HG03565 (cell line): Measurements from ENCODE around the gene CCDC110.
A peak's percentile ranks its signal among the peaks of the same experiment; 100 is the strongest.

Source experiments
- ATAC-seq: cut with Tn5 transposase; IDR thresholded peaks from one replicate; pipeline ENCODE4 v1.9.1; 2021; ENCODE audit warnings: mild to moderate bottlenecking, moderate library complexity; ENCODE audit not compliant: unreplicated experiment

Gene CCDC110

GRCh38 chr4:185424905-185425646 is 46.5 kb downstream of the CCDC110 start:
- no peak for ATAC-seq

DNA sequence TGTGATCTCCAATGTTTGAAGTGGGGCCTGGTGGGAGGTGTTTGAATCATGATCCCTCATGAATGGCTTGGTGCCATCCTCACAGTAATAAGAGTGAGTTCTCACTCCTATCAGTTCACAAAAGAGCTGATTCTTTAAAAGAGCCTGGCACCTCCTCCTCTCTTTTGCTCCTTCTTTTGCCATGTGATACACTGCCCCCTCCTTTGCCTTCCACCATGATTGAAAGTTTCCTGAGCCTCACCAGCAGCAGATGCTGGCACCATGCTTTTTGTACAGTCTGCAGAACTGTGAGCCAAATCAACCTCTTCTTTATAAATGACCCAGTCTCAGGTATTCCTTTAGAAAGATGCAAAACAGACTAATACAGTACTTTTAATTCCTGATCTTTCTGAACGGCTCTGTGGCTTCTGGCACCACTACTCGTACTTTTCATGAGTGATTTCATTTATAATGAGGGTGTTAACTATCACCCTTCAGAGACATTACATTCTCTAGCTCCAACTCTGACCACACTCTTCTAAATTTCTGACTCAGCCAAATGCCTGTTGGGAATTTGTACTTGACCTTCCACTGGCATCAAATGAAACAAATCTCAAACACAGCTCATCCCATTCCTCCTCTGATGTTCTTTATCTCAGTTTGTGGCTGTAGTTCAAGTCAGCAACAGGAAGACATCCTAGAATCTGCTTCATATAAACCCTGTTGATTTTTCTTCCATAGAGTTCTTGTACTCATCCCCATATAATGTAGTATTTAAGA is 50.0 kb downstream of the CCDC110 start:
- no peak for ATAC-seq

GRCh38 chr4:185416955-185417354 is 54.6 kb downstream of the CCDC110 start:
- ATAC-seq, result no peak

DNA sequence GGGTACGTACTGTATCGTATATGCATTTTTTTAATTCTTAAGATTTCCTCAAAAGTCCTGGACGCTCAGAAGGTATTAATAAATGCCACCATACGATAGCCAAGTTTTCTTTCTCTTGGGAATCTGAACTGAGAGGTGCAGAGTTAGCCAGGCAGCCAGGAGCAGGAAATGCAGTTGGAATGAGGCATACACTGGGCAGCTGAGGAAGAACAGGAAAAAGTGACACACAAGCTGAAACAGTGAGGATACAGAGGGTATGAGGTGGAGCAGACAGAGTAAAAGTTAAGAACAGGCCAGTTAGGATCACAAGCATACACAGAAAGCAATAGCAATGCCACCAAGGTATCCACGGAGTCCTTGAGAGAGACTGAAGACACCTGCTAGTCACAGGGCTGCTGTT is 59.1 kb downstream of the CCDC110 start:
- no peak for ATAC-seq

DNA sequence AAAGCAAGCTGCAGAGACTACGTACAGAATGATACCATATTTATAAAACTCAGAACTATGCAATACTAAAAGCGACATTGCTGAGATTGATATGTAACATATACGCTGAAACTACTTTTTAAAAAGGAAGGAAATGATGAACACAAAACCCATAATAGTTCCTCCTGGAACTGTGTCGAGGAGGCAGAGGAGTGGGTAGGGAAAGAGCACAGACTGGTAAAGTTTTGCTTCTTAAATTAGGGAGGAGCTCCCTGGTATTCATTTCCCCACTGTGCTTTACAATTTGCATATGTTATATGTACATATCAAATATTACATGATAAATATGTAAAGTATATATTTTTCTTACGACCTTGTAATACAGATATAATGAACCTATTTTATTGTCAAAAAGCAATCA is 59.7 kb downstream of the CCDC110 start:
- ATAC-seq, result no peak

DNA sequence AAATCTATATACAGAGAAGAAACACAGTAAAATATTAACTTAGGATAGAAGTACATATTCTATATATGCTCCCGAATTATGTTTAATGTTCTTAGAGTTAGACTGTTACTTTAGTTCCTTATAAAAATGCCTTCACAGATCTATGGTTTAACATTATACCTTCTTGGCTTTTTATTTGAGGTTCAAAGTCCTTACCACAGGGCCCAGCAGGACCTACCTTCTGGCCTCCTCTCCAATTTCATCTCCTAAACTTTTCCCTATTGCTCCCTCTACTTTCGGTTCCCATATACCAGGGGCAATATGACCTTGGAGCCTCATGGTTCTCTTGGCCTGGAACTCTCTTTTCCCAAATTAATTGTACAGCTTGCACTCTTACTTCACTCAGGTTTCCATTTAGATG is 63.1 kb downstream of the CCDC110 start:
- ATAC-seq, result no peak

DNA sequence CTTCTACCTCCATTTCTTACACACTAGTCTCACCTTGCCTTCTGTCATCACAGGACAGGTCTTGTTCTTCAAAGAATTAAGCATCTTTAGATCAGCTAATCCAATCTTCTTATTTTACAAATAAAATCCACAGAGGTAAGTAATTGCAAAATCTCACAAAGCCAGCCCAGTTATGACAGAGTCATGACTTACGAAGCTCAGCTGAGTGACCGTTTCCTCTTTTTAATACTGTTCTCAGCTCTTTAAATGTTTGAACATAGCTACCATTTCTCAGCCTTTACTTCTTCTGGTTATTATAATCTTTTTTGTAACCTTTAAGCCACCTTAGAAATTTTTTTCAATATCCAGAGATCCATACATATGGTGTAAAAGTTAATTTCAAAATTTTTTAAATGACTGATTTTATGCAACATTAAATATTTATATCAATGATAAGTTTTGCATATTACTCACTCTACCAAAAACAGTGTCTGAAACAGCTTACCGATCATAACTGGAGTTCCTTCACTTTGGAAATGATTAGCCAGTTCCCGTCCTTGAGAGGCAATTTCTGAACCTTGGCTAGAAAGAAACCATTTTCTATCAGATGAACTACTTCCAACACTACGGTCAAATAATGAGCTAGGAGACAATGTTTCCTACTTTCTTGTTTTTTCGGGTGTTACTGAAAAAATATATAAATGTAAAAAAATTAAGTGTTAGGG is 66.1 kb downstream of the CCDC110 start:
- peak; percentile 49 for ATAC-seq

- ATAC-seq, result no peak
These were observed 67.5 kb downstream of the CCDC110 start for GRCh38 chr4:185404031-185404430.

DNA sequence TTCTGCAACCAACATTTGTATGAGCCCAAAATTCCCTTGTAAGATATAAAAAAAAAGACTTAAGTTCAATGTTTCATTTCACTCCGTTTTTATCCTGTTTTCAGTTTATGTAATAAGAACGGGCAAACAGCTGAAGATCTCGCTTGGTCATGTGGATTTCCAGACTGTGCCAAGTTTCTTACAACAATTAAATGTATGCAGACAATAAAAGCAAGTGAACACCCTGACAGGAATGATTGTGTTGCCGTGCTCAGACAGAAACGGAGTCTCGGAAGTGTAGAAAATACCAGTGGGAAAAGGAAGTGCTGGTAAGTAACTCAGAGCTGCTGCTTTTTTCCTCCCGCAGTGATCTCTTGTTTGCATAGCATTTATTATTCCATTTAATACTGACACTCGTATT is 72.1 kb downstream of the CCDC110 start:
- no peak for ATAC-seq

GRCh38 chr4:185398618-185399017 is 72.9 kb downstream of the CCDC110 start:
- no peak for ATAC-seq

GRCh38 chr4:185396724-185397385 is 74.7 kb downstream of the CCDC110 start, which contains the start of gene ANKRD37:
Gene ANKRD37, plus strand, starts transcription at chr4:185396841. Its CDS starts 83 bp downstream, at chr4:185396924.
- no peak for ATAC-seq

DNA sequence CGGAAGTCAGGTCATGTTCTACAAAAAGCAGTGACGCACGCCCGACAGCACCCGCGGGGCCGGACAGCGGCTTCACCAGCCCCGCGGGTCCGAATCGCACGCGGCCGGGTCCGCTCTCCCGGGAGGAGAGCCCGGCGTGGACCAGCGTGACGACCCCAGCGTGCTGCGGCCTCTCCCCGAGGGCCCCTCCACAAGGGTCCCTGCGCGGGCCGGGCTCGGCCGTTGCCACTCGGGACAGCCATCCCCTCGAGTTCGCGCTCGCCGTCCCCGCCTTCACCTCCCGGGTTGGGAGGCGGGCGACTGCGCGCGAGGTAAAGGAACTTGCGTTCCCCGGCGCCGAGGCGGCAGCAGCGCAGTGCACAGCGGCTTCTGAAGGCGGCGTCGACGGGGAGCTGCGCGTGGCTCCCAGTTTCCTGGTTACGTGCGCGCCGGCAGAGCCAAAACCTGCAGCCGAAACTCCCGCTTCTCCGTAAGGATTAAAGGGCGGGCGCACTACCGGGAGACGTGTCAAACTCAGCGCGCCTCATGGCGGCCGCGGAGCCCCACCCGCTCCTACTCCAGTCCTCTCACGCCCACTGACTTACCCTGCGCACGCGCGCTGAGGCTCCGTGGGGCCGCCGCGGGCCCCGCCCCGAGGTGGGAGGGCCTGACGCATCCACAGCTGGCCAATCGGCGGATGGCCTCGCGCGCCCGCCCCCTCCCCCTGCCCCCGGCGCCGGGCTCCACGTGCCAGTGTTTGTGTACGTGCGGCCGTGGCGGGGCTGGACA is 75.4 kb downstream of the CCDC110 start:
- peak; percentile 64 for ATAC-seq

DNA sequence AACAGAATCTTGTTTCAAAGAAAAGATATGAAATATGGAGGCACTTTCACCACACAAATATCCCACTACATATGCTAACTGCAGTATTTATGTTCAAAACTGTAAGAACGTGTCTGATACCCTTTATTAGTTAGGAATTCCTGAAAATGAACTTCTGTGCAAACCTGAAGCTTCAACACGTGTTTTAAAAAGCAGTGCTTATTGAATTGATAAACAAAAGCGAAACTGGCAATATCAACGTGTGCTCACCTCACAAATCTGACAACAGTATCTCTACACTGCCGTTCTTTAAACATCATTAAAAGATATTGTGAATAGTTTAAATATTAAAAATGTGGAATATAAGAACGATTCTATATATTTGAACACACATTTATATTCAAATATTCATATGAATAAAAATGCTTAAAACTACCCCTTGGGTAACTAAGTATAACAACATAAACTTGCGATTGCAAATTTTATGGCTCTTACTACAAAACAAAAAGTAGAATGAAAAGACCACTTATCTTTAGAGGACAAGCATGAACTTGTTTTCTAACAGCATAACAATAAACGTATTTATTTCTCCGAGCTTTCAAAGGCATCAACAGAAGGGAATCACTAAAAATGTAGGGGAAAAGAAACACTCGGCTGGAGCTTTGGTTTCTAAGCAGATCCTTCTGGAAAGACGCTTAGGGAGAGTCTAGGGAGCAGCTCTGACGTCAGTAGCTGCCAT is 76.1 kb downstream of the CCDC110 start, which contains the start of gene LRP2BP:
LRP2BP (minus strand) TSS at position 687 of the 718 bp plus-strand sequence. CDS start 17,738 bp downstream, outside the sequence.
- no peak for ATAC-seq
